ENCODE results near the gene GLIPR1L1.

GRCh38 chr12:75414671-75415070 lies 80.2 kb downstream of the GLIPR1L1 start:
- TF ChIP-seq CTCF (IDR thresholded peaks at IDR 0.05) (no peak), ZFX (IDR thresholded peaks at IDR 0.05; ENCODE audit: borderline replicate concordance) (no peak)

Data from 22Rv1 (cell line).